ENCODE data around the gene DPYSL5. TPM values are rescaled to one million over a fixed set of nuclear protein-coding genes. Genes with fewer than 3 reads are reported as not detected.

DPYSL5 gene
- total and polyA plus RNA-seq, 2 donors (not counting 3 experiments of a cell fraction or from before 2014, with no cell fraction given), result not detected

- Histone ChIP-seq H3K27me3 (ENCODE audit: control insufficient read depth in 2 of 2, insufficient read depth in 2 of 2, low read length in 2 of 2) (peaks cover 13 to 20% of the 10 kb centered on the region in 2 experiments), H3K9me3 (replicated peaks; ENCODE audit: control insufficient read depth, insufficient read depth, low read length) (no peaks in the 10 kb centered on the region), H4K20me1 (replicated peaks; ENCODE audit: control insufficient read depth, extremely low read depth, insufficient read depth, low read length) (no peaks in the 10 kb centered on the region), H3K79me2 (ENCODE audit: control insufficient read depth, insufficient read depth, low read length) (no peaks in the 10 kb centered on the region), H3K9ac (replicated peaks; ENCODE audit: extremely low read depth, insufficient read depth, low read length) (no peak overlapping the region), H2AFZ (ENCODE audit: low read depth, low read length) (no peak overlapping the region), H3K27ac (ENCODE audit: insufficient read depth, low read depth, low read length) (no peak overlapping the region), H3K4me3 (replicated peaks in 1 of 3; ENCODE audit: insufficient read depth in 1 of 3, low read depth in 1 of 3, low read length in 3 of 3) (no peak overlapping the region), H3K4me2 (ENCODE audit: insufficient read depth, low read length) (no peak overlapping the region), H3K4me1 (ENCODE audit: control insufficient read depth, extremely low read depth, insufficient read depth, low read length) (no peaks in the 10 kb centered on the region), H3K9me1 (replicated peaks; ENCODE audit: control insufficient read depth, extremely low read depth, insufficient read depth, low read length) (no peaks in the 10 kb centered on the region), H3K36me3 (ENCODE audit: control insufficient read depth in 2 of 2, extremely low read depth in 1 of 2, insufficient read depth in 2 of 2, low read length in 2 of 2) (no peaks in the 10 kb centered on the region)
- ChIA-PET CTCF (interaction anchor here (0.9 to 1.2 kb wide), 2 partner anchors 11 to 65 kb away, joined by 3 read pairs; no protein-coding TSS in a partner anchor), POLR2A (no interaction called here)
- no peak for DNase-seq (ENCODE audit: low read depth, low spot score)
- TF ChIP-seq, protein P1, sequence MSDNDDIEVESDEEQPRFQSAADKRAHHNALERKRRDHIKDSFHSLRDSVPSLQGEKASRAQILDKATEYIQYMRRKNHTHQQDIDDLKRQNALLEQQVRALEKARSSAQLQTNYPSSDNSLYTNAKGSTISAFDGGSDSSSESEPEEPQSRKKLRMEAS (IDR thresholded peaks at IDR 0.05; ENCODE audit: insufficient read depth, insufficient read length), result no peak
- TF ChIP-seq EZH2 (IDR thresholded peaks at IDR 0.05; ENCODE audit: borderline replicate concordance, low read depth, low read length, severe bottlenecking), result no peak
- TF ChIP-seq FOS (IDR thresholded peaks at IDR 0.05; ENCODE audit: borderline replicate concordance, insufficient read depth, low read length), result no peak
- TF ChIP-seq JUN (IDR thresholded peaks at IDR 0.05; ENCODE audit: borderline replicate concordance, insufficient read depth, insufficient read length, low read depth), result no peak
- TF ChIP-seq, protein P2, sequence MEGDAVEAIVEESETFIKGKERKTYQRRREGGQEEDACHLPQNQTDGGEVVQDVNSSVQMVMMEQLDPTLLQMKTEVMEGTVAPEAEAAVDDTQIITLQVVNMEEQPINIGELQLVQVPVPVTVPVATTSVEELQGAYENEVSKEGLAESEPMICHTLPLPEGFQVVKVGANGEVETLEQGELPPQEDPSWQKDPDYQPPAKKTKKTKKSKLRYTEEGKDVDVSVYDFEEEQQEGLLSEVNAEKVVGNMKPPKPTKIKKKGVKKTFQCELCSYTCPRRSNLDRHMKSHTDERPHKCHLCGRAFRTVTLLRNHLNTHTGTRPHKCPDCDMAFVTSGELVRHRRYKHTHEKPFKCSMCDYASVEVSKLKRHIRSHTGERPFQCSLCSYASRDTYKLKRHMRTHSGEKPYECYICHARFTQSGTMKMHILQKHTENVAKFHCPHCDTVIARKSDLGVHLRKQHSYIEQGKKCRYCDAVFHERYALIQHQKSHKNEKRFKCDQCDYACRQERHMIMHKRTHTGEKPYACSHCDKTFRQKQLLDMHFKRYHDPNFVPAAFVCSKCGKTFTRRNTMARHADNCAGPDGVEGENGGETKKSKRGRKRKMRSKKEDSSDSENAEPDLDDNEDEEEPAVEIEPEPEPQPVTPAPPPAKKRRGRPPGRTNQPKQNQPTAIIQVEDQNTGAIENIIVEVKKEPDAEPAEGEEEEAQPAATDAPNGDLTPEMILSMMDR (IDR thresholded peaks at IDR 0.05; ENCODE audit: extremely low read depth in 1 of 2, insufficient read depth in 1 of 2, low read depth in 1 of 2, low read length in 2 of 2), result no peak
- no peak for TF ChIP-seq POLR2AphosphoS5 (IDR thresholded peaks at IDR 0.05; ENCODE audit: insufficient read depth, low read depth, low read length)
- TF ChIP-seq MYC (IDR thresholded peaks at IDR 0.05; ENCODE audit: low read depth, low read length), result no peak
- no peak for TF ChIP-seq POLR2A (IDR thresholded peaks at IDR 0.05; ENCODE audit: low read depth, low read length)
- TF ChIP-seq GATA2 (IDR thresholded peaks at IDR 0.05; ENCODE audit: insufficient read depth, insufficient read length, low read depth, low read length), result no peak
- FAIRE-seq, result no peak
- no TSS peak for BruUV-seq (replicated peaks)
- dilution Hi-C loops (cut with MboI; ENCODE audit: extremely low pct_ligation_motif_present, low sequenced_read_pairs) (no loop called here), intact Hi-C loops (cut with micrococcal nuclease) (no loop called here)
Observed at GRCh38 chr2:26951236-26951635, 103.3 kb downstream of the DPYSL5 start.
